CD8-positive, alpha-beta memory T cell (primary cell): ENCODE measurements around the gene IBA57. TPM values are rescaled to one million over a fixed set of nuclear protein-coding genes. Genes with fewer than 3 reads are reported as not detected.

Experiments
- CTCF ChIA-PET: fragments of 350-600 bp; sonication (Branson Sonifier 250); formaldehyde crosslinking; loops from one replicate; lab custom pipeline; 2021; ENCODE audit warnings: antibody characterized with exemption; lab: Charles Lee
- POLR2A ChIA-PET: fragments of 350-600 bp; sonication (Branson Sonifier 250); formaldehyde crosslinking; loops from one replicate; lab custom pipeline; 2021; ENCODE audit warnings: antibody characterized with exemption; lab: Charles Lee
- DNase-seq, 5 donors: peaks; one replicate each; pipeline versions ENCODE4 v3.0.0 to v3.0.0-alpha.2; 2020 to 2022; ENCODE audit warnings: mixed read lengths in 1 of 5
- H3K27ac ChIP-seq: one replicate; pipeline ENCODE4 v1.7.0; 2013; ENCODE audit warnings: low read depth, mild to moderate bottlenecking, low read length, moderate library complexity
- H3K27me3 ChIP-seq: 2 replicates; pipeline ENCODE4 v1.7.0; 2013; ENCODE audit warnings: low read length, mild to moderate bottlenecking; ENCODE audit not compliant: insufficient read depth, poor library complexity, severe bottlenecking
- H3K36me3 ChIP-seq: 2 replicates; pipeline ENCODE4 v1.7.0; 2013; ENCODE audit warnings: mild to moderate bottlenecking, low read length, moderate library complexity; ENCODE audit not compliant: insufficient read depth
- H3K4me1 ChIP-seq: 2 replicates; pipeline ENCODE4 v1.7.0; 2013; ENCODE audit warnings: mild to moderate bottlenecking, low read length, moderate library complexity; ENCODE audit not compliant: insufficient read depth
- H3K4me3 ChIP-seq: 2 replicates; pipeline ENCODE4 v1.7.0; 2013; ENCODE audit warnings: mild to moderate bottlenecking, low read length
- H3K9me3 ChIP-seq: 2 replicates; pipeline ENCODE4 v1.7.0; 2013; ENCODE audit warnings: mild to moderate bottlenecking, low read length
- H3K27ac Mint-ChIP-seq, 8 donors: one replicate each; pipeline ENCODE4 v1.8.0; 2020 to 2021; ENCODE audit warnings: mixed read lengths in 8 of 8, mild to moderate bottlenecking in 6 of 8, inconsistent platforms in 3 of 8, moderate library complexity in 3 of 8
- H3K27me3 Mint-ChIP-seq, 2 donors: one replicate each; pipeline ENCODE4 v1.8.0; 2020 to 2021; ENCODE audit warnings: mixed read lengths in 2 of 2, mild to moderate bottlenecking in 1 of 2, moderate library complexity in 1 of 2
- H3K36me3 Mint-ChIP-seq, 3 donors: one replicate each; pipeline ENCODE4 v1.8.0; 2020 to 2021; ENCODE audit warnings: mixed read lengths in 3 of 3, inconsistent platforms in 1 of 3, mild to moderate bottlenecking in 1 of 3
- H3K4me1 Mint-ChIP-seq, 3 donors: one replicate each; pipeline ENCODE4 v1.8.0; 2020 to 2021; ENCODE audit warnings: mixed read lengths in 3 of 3, inconsistent platforms in 1 of 3, mild to moderate bottlenecking in 1 of 3
- H3K4me3 Mint-ChIP-seq, 7 donors: one replicate each; pipeline ENCODE4 v1.8.0; 2020 to 2021; ENCODE audit warnings: mixed read lengths in 7 of 7, mild to moderate bottlenecking in 6 of 7, moderate library complexity in 4 of 7, inconsistent platforms in 2 of 7
- H3K9me3 Mint-ChIP-seq, 5 donors: one replicate each; pipeline ENCODE4 v1.8.0; 2020 to 2022; ENCODE audit warnings: mixed read lengths in 5 of 5, mild to moderate bottlenecking in 3 of 5, moderate library complexity in 2 of 5, inconsistent platforms in 1 of 5
- polyA plus RNA-seq: library from polyadenylated mRNA; unstranded; fragments of 300-500 nt; fragmentation: Illumina TruSeq; gene quantifications from one replicate; pipeline ENCODE4 v1.2.3, GENCODE V29; 2021
- total RNA-seq, 2 experiments: library from RNA; stranded (reverse); gene quantifications; one replicate each; pipeline ENCODE4 v1.2.3, GENCODE V29; 2021

IBA57 gene
- total and polyA plus RNA-seq, 3 experiments from 2014 or later, result 5.4 to 13.6 (median 12.6) TPM

- H3K9me3 Mint-ChIP-seq, result no peaks in the 10 kb centered on the region
- Histone ChIP-seq H3K27me3 (no peaks in the 10 kb centered on the region), H3K4me1 (peaks cover 35% of the 10 kb centered on the region), H3K27ac (peak overlapping the region; percentile 82), H3K9me3 (no peaks in the 10 kb centered on the region), H3K36me3 (no peaks in the 10 kb centered on the region), H3K4me3 (peak overlapping the region; percentile 89)
- CTCF ChIA-PET, result interaction anchor here (0.7 to 8.2 kb wide), 18 partner anchors 8 to 601 kb away, joined by 3 to 59 read pairs (median 5); partner anchors contain the start of genes ARF1 and GUK1
- H3K36me3 Mint-ChIP-seq, result peaks cover 0 to 19% (median 2%) of the 10 kb centered on the region in 3 donors
- peak overlapping the region; percentile 94 to 99 (median 97) for H3K27ac Mint-ChIP-seq
- DNase-seq, result no peak
- peak overlapping the region; percentile 84 to 94 (median 90) for H3K4me3 Mint-ChIP-seq
- H3K27me3 Mint-ChIP-seq, result no peaks in the 10 kb centered on the region
- POLR2A ChIA-PET, result interaction anchor here (0.5 to 4.8 kb wide), 9 partner anchors 20 to 1466 kb away, joined by 3 to 69 read pairs (median 4); partner anchors contain the start of genes GUK1 and MRPL55
- H3K4me1 Mint-ChIP-seq, result peaks cover 25 to 65% (median 51%) of the 10 kb centered on the region in 3 donors
Measured at GRCh38 chr1:228164561-228165371, 838 bp upstream of the IBA57 start.

DNA sequence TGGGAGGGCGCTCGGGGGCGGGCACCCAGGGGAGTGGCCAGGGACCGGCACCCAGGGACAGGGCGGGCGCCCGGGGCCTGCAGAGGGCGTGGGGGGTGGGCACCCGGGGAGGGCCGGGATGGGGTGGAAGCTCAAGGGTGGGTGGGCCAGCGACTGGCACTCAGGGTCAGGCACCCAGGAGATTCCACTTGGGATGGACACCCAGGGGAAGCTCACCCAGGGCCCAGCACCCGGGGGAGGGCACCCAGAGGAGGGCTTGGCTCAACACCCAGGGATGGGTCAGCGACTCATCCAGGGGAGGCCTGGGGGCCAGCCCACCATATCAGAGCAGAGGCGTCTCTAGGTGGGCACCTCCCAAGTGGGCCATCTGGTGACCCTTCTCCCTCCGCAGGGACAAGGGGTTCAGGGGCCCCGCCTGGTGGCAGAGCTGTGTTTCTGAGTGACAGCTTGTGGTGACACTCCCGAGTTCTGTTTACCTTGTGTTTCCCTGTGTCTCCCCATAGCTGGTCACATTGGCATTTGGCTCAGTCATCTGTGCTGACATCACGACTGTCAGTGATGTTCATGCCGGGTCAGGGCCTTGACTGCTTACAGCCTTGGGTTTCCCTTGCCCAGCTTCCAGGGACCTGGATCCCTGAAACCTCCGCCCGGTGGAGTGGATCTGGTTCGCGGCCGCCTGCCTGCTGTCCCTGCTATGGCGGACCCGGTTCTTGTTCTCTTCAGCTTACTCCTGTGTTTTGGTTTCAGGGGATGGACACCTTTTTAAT, 749 bp downstream of the IBA57 start:
- peaks cover 28 to 63% (median 51%) of the 10 kb centered on the region in 3 donors for H3K4me1 Mint-ChIP-seq
- no peaks in the 10 kb centered on the region for H3K27me3 ChIP-seq
- no peaks in the 10 kb centered on the region for H3K9me3 Mint-ChIP-seq
- peak in 4 of 5 donors; percentile 47 to 78 (median 58) for DNase-seq
- H3K27ac Mint-ChIP-seq, result peak overlapping the region; percentile 87 to 96 (median 94)
- ChIA-PET POLR2A (interaction anchor here (0.6 to 4.8 kb wide), 5 partner anchors 27 to 291 kb away, joined by 3 to 69 read pairs (median 4); partner anchors contain the start of genes GUK1 and TRIM11), CTCF (interaction anchor here (0.8 to 8.2 kb wide), 22 partner anchors 9 to 602 kb away, joined by 3 to 59 read pairs (median 5); partner anchors contain the start of genes GUK1 and MRPL55)
- peak overlapping the region; percentile 79 to 95 (median 84) for H3K4me3 Mint-ChIP-seq
- H3K36me3 Mint-ChIP-seq, result peaks cover 0 to 25% (median 2%) of the 10 kb centered on the region in 3 donors
- H3K36me3 ChIP-seq, result no peaks in the 10 kb centered on the region
- H3K4me1 ChIP-seq, result peaks cover 34% of the 10 kb centered on the region
- no peaks in the 10 kb centered on the region for H3K9me3 ChIP-seq
- H3K4me3 ChIP-seq, result peak overlapping the region; percentile 83
- H3K27me3 Mint-ChIP-seq, result no peaks in the 10 kb centered on the region
- H3K27ac ChIP-seq, result peak overlapping the region; percentile 97

DNA sequence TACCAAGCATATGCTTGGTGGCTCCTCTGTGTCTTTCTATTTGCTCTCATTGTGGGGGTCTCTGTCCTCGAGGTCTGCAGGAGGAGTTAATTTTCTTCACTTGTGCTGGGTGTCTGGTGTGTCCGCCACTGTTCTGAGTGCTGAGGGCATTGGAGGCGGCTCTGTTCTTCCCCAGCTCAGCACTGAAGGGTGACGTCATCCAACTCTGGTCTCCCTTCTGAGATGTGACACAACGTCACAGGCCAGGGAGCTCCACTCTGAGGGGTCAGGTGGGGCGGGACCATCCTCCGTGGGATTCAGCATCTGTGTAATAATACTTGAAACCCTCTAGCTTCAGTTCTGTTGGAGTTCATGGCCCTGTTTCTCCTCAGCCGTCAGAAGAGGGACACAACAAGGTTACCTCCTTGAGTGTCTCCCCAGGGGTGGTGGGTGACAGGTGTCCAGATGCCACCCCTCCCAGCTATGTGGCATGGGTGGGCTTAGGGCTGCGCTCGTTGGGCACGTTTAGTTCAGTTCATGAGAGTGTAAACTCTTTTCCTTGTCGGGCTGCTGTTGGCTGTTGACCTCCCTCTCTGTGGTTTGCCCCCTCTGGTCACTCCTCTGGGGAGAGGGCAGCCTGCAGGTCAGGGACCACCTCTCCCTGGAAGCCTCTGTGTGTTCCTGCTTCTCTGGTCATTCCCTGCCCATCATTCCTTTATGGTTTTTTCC, 3.1 kb downstream of the IBA57 start:
- Histone ChIP-seq H3K4me1 (peaks cover 16% of the 10 kb centered on the region), H3K27me3 (no peaks in the 10 kb centered on the region), H3K4me3 (no peak overlapping the region), H3K36me3 (no peaks in the 10 kb centered on the region), H3K9me3 (no peaks in the 10 kb centered on the region), H3K27ac (no peak overlapping the region)
- no peaks in the 10 kb centered on the region for H3K27me3 Mint-ChIP-seq
- peak overlapping the region in 6 of 8 donors; percentile 55 to 96 (median 77) for H3K27ac Mint-ChIP-seq
- peaks cover 28 to 62% (median 51%) of the 10 kb centered on the region in 3 donors for H3K4me1 Mint-ChIP-seq
- no peak for DNase-seq
- H3K9me3 Mint-ChIP-seq, result no peaks in the 10 kb centered on the region
- H3K36me3 Mint-ChIP-seq, result peaks cover 0 to 35% (median 3%) of the 10 kb centered on the region in 3 donors
- ChIA-PET POLR2A (no interaction called here), CTCF (interaction anchor here (2.2 to 8.2 kb wide), 3 partner anchors 11 to 38 kb away, joined by 5 to 59 read pairs (median 17); no protein-coding TSS in a partner anchor)
- peak overlapping the region in 1 of 7 donors; percentile 16 for H3K4me3 Mint-ChIP-seq

DNA sequence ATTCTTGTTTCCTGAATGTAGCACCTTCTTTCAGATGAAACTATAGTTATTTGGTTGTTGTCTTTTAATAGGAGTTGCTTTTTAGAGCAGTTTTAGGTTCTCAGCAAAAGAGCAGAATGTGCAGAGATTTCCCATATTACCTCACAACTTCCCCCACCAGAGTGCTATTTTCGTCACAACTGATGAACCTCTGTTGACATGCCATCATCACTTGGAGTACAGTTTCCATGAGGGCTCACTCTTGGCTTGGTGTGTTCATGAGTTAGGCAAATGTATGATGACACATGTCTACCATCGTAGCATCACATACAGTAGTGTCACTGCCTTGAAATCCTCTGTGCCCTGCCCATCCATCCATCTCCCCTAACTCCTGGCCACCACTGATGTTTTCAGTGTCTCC, 3.7 kb downstream of the IBA57 start:
- DNase-seq, result no peak
- ChIA-PET POLR2A (no interaction called here), CTCF (interaction anchor here (8.2 kb wide), 1 partner anchor 38 kb away, joined by 59 read pairs; no protein-coding TSS in a partner anchor)
- no peak overlapping the region for H3K4me3 Mint-ChIP-seq
- no peaks in the 10 kb centered on the region for H3K36me3 ChIP-seq
- peaks cover 0 to 35% (median 3%) of the 10 kb centered on the region in 3 donors for H3K36me3 Mint-ChIP-seq
- no peaks in the 10 kb centered on the region for H3K27me3 Mint-ChIP-seq
- peak overlapping the region in 5 of 8 donors; percentile 31 to 96 (median 55) for H3K27ac Mint-ChIP-seq
- no peak overlapping the region for H3K27ac ChIP-seq
- H3K4me1 ChIP-seq, result peaks cover 15% of the 10 kb centered on the region
- H3K9me3 ChIP-seq, result no peaks in the 10 kb centered on the region
- no peaks in the 10 kb centered on the region for H3K27me3 ChIP-seq
- H3K4me3 ChIP-seq, result no peak overlapping the region
- H3K9me3 Mint-ChIP-seq, result no peaks in the 10 kb centered on the region
- peaks cover 23 to 56% (median 46%) of the 10 kb centered on the region in 3 donors for H3K4me1 Mint-ChIP-seq

GRCh38 chr1:228170666-228171065, 5.1 kb downstream of the IBA57 start:
- Mint-ChIP-seq H3K4me1 (peaks cover 17 to 45% (median 36%) of the 10 kb centered on the region in 3 donors), H3K27ac (peak overlapping the region in 2 of 8 donors; percentile 42 to 47), H3K27me3 (no peaks in the 10 kb centered on the region), H3K36me3 (peaks cover 0 to 37% (median 3%) of the 10 kb centered on the region in 3 donors), H3K4me3 (no peak overlapping the region), H3K9me3 (no peaks in the 10 kb centered on the region)
- Histone ChIP-seq H3K9me3 (no peaks in the 10 kb centered on the region), H3K36me3 (no peaks in the 10 kb centered on the region), H3K4me3 (no peak overlapping the region), H3K27me3 (no peaks in the 10 kb centered on the region), H3K4me1 (peaks cover 9% of the 10 kb centered on the region), H3K27ac (no peak overlapping the region)
- peak in 1 of 5 donors; percentile 16 for DNase-seq
- POLR2A ChIA-PET, result no interaction called here
- CTCF ChIA-PET, result interaction anchor here (8.2 kb wide), 1 partner anchor 40 kb away, joined by 59 read pairs; no protein-coding TSS in a partner anchor

- DNase-seq, result peak in 1 of 5 donors; percentile 40
- peak overlapping the region in 4 of 8 donors; percentile 14 to 50 (median 36) for H3K27ac Mint-ChIP-seq
- peaks cover 8% of the 10 kb centered on the region for H3K4me1 ChIP-seq
- ChIA-PET CTCF (interaction anchor here (8.2 kb wide), 1 partner anchor 40 kb away, joined by 59 read pairs; no protein-coding TSS in a partner anchor), POLR2A (no interaction called here)
- no peaks in the 10 kb centered on the region for H3K27me3 ChIP-seq
- no peak overlapping the region for H3K27ac ChIP-seq
- no peaks in the 10 kb centered on the region for H3K36me3 ChIP-seq
- no peaks in the 10 kb centered on the region for H3K27me3 Mint-ChIP-seq
- no peak overlapping the region for H3K4me3 Mint-ChIP-seq
- H3K4me3 ChIP-seq, result no peak overlapping the region
- H3K4me1 Mint-ChIP-seq, result peaks cover 17 to 42% (median 36%) of the 10 kb centered on the region in 3 donors
- H3K36me3 Mint-ChIP-seq, result peaks cover 0 to 38% (median 3%) of the 10 kb centered on the region in 3 donors
- no peaks in the 10 kb centered on the region for H3K9me3 Mint-ChIP-seq
- H3K9me3 ChIP-seq, result no peaks in the 10 kb centered on the region
Measured at GRCh38 chr1:228171221-228171891, 5.8 kb downstream of the IBA57 start.
